ENCODE data around the gene CRLF1. TPM values are rescaled to one million over a fixed set of nuclear protein-coding genes. Genes with fewer than 3 reads are reported as not detected.

The CRLF1 gene
- total RNA-seq (2022): 4.3 and 4.8 TPM in 2 replicates
- Bru-seq, nascent RNA: percentile 17 among the genes with signal in this experiment
- percentile 14 among the genes with signal in this experiment for BruChase-seq, experiment 1, labeled RNA remaining after a 6-hour chase
- percentile 10 among the genes with signal in this experiment for BruChase-seq, experiment 2, labeled RNA remaining after a 2-hour chase
- long read RNA-seq, partial matches to known transcripts: 2 of 33 reads
- long read RNA-seq, other reads (novel, unspliced or antisense): 27 of 33 reads

- H3K27me3 Mint-ChIP-seq (ENCODE audit: insufficient read depth, unreplicated experiment): peaks cover 56% of the 10 kb centered on the region
- H3K9me3 Mint-ChIP-seq (ENCODE audit: unreplicated experiment): no peaks in the 10 kb centered on the region
- no peak for TF ChIP-seq CTCF (IDR thresholded peaks at IDR 0.05; ENCODE audit: unreplicated experiment)
- no peak for DNase-seq (ENCODE audit: unreplicated experiment)
- peaks cover 5% of the 10 kb centered on the region for H3K4me1 Mint-ChIP-seq (ENCODE audit: insufficient read depth, unreplicated experiment)
- peak within 1 kb of the TSS; percentile 40 for H3K27ac Mint-ChIP-seq (ENCODE audit: low read depth, unreplicated experiment)
- ChIA-PET POLR2A (interaction anchor here (0.6 to 1.4 kb wide), 2 partner anchors 17 to 48 kb away, joined by 3 to 6 read pairs; partner anchors contain the start of gene REX1BD), CTCF (interaction anchor here (1.5 kb wide), 1 partner anchor 18 kb away, joined by 3 read pairs; the partner anchor contains the start of gene REX1BD)
- BruUV-seq (replicated peaks): no TSS peak
- no peaks in the 10 kb centered on the region for H3K36me3 Mint-ChIP-seq (ENCODE audit: insufficient read depth, unreplicated experiment)
- intact Hi-C loops (cut with micrococcal nuclease): no loop called here
- H3K4me3 Mint-ChIP-seq (ENCODE audit: unreplicated experiment): peak within 1 kb of the TSS; percentile 72
These were observed at the start of gene CRLF1 for GRCh38 chr19:18606281-18607225. TSS of gene CRLF1 (minus strand) at chr19:18606799. CDS start at chr19:18606656, 143 bp downstream.

GRCh38 chr19:18655173-18655844, 48.7 kb upstream of the CRLF1 start:
- H3K36me3 Mint-ChIP-seq (ENCODE audit: insufficient read depth, unreplicated experiment): peaks cover 11% of the 10 kb centered on the region

DNA sequence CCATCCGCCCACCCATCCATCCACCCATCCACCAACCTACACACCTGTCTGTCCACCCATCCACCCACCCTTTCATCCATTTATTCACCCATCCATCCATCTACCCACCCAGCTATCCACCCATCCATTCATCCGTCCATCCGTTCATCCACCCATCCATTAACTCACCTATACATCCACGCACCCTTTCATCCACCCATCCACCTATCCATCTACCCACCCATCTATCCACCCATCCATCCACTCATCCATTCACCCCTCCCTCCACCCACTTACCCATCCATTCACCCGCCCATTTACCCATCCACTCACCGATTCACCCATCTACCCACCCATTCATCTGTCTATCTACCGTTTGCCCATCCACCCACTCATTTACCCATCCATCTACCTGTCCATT, 47.9 kb upstream of the CRLF1 start:
- BruUV-seq (replicated peaks): no TSS peak
- ChIA-PET POLR2A (no interaction called here), CTCF (interaction anchor here (0.6 kb wide), 1 partner anchor 66 kb away, joined by 3 read pairs; the partner anchor contains the start of gene REX1BD)
- H3K36me3 Mint-ChIP-seq (ENCODE audit: insufficient read depth, unreplicated experiment): peaks cover 10% of the 10 kb centered on the region
- peaks cover 18% of the 10 kb centered on the region for H3K27me3 Mint-ChIP-seq (ENCODE audit: insufficient read depth, unreplicated experiment)
- no peaks in the 10 kb centered on the region for H3K9me3 Mint-ChIP-seq (ENCODE audit: unreplicated experiment)
- H3K4me3 Mint-ChIP-seq (ENCODE audit: unreplicated experiment): no peak overlapping the region
- H3K27ac Mint-ChIP-seq (ENCODE audit: low read depth, unreplicated experiment): no peak overlapping the region
- intact Hi-C loops (cut with micrococcal nuclease): no loop called here
- TF ChIP-seq CTCF (IDR thresholded peaks at IDR 0.05; ENCODE audit: unreplicated experiment): no peak
- peaks cover 11% of the 10 kb centered on the region for H3K4me1 Mint-ChIP-seq (ENCODE audit: insufficient read depth, unreplicated experiment)
- no peak for DNase-seq (ENCODE audit: unreplicated experiment)

More at GRCh38 chr19:18655173-18655844, 48.7 kb upstream of the CRLF1 start:
- Mint-ChIP-seq H3K4me3 (ENCODE audit: unreplicated experiment) (no peak overlapping the region), H3K27ac (ENCODE audit: low read depth, unreplicated experiment) (no peak overlapping the region), H3K9me3 (ENCODE audit: unreplicated experiment) (no peaks in the 10 kb centered on the region), H3K4me1 (ENCODE audit: insufficient read depth, unreplicated experiment) (peaks cover 11% of the 10 kb centered on the region), H3K27me3 (ENCODE audit: insufficient read depth, unreplicated experiment) (peaks cover 18% of the 10 kb centered on the region)
- POLR2A ChIA-PET: no interaction called here
- no peak for DNase-seq (ENCODE audit: unreplicated experiment)
- CTCF ChIA-PET: no interaction called here
- no peak for TF ChIP-seq CTCF (IDR thresholded peaks at IDR 0.05; ENCODE audit: unreplicated experiment)
- intact Hi-C loops (cut with micrococcal nuclease): no loop called here
- BruUV-seq (replicated peaks): no TSS peak

DNA sequence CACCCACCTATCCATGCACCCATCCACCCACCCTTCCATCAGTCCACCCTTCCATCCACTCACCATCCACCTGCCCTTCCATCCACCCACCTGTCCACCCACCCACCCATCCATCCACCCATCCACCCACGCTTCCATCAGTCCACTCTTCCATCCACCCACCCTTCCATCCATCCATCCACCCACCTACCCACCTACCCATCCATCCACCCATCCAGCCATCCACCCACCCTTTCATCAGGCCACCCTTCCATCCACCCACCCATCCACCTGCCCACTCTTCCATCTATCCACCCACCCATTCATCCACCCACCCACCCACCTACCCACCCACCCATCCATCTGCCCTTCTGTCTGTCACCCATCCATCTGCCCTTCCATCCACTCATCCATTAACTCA, 47.3 kb upstream of the CRLF1 start:
- Mint-ChIP-seq H3K4me1 (ENCODE audit: insufficient read depth, unreplicated experiment) (peaks cover 11% of the 10 kb centered on the region), H3K27me3 (ENCODE audit: insufficient read depth, unreplicated experiment) (peaks cover 18% of the 10 kb centered on the region), H3K27ac (ENCODE audit: low read depth, unreplicated experiment) (no peak overlapping the region), H3K36me3 (ENCODE audit: insufficient read depth, unreplicated experiment) (peaks cover 7% of the 10 kb centered on the region), H3K9me3 (ENCODE audit: unreplicated experiment) (no peaks in the 10 kb centered on the region), H3K4me3 (ENCODE audit: unreplicated experiment) (no peak overlapping the region)
- intact Hi-C loops (cut with micrococcal nuclease): no loop called here
- ChIA-PET CTCF (no interaction called here), POLR2A (no interaction called here)
- no peak for DNase-seq (ENCODE audit: unreplicated experiment)
- BruUV-seq (replicated peaks): no TSS peak
- TF ChIP-seq CTCF (IDR thresholded peaks at IDR 0.05; ENCODE audit: unreplicated experiment): no peak

Measured in MCF 10A (cell line).